Measurements from ENCODE around the gene BRD3. TPM values are rescaled to one million over a fixed set of nuclear protein-coding genes. Genes with fewer than 3 reads are reported as not detected.

Gene BRD3
- total RNA-seq, 1 donor = 6.8 TPM

- peaks cover 10% of the 10 kb centered on the region for H3K4me1 ChIP-seq (ENCODE audit: insufficient read depth, low read length)
- H3K9me3 ChIP-seq (ENCODE audit: low read depth, low read length) = no peaks in the 10 kb centered on the region
- H3K27me3 ChIP-seq (ENCODE audit: insufficient read depth, low read length) = no peaks in the 10 kb centered on the region
- no peak overlapping the region for H3K4me3 ChIP-seq (ENCODE audit: low read length)
Measured at GRCh38 chr9:134052491-134052890, 15.3 kb downstream of the BRD3 start.

GRCh38 chr9:134051319-134051718 lies 16.5 kb downstream of the BRD3 start:
- H3K4me1 ChIP-seq (ENCODE audit: insufficient read depth, low read length) = peaks cover 7% of the 10 kb centered on the region
- no peaks in the 10 kb centered on the region for H3K9me3 ChIP-seq (ENCODE audit: low read depth, low read length)
- H3K4me3 ChIP-seq (ENCODE audit: low read length) = no peak overlapping the region
- no peaks in the 10 kb centered on the region for H3K27me3 ChIP-seq (ENCODE audit: insufficient read depth, low read length)

GRCh38 chr9:134050726-134051125 lies 17.1 kb downstream of the BRD3 start:
- Histone ChIP-seq H3K4me1 (ENCODE audit: insufficient read depth, low read length) (peaks cover under 1% of the 10 kb centered on the region), H3K4me3 (ENCODE audit: low read length) (no peak overlapping the region), H3K9me3 (ENCODE audit: low read depth, low read length) (no peaks in the 10 kb centered on the region), H3K27me3 (ENCODE audit: insufficient read depth, low read length) (no peaks in the 10 kb centered on the region)

GRCh38 chr9:134049772-134050588 lies 17.8 kb downstream of the BRD3 start:
- H3K4me1 ChIP-seq (ENCODE audit: insufficient read depth, low read length) = no peaks in the 10 kb centered on the region
- no peaks in the 10 kb centered on the region for H3K27me3 ChIP-seq (ENCODE audit: insufficient read depth, low read length)
- no peaks in the 10 kb centered on the region for H3K9me3 ChIP-seq (ENCODE audit: low read depth, low read length)
- H3K4me3 ChIP-seq (ENCODE audit: low read length) = no peak overlapping the region

GRCh38 chr9:134049236-134049635 lies 18.6 kb downstream of the BRD3 start:
- no peaks in the 10 kb centered on the region for H3K9me3 ChIP-seq (ENCODE audit: low read depth, low read length)
- no peaks in the 10 kb centered on the region for H3K27me3 ChIP-seq (ENCODE audit: insufficient read depth, low read length)
- H3K4me1 ChIP-seq (ENCODE audit: insufficient read depth, low read length) = no peaks in the 10 kb centered on the region
- H3K4me3 ChIP-seq (ENCODE audit: low read length) = no peak overlapping the region

GRCh38 chr9:134048582-134048968 lies 19.3 kb downstream of the BRD3 start:
- H3K27me3 ChIP-seq (ENCODE audit: insufficient read depth, low read length) = no peaks in the 10 kb centered on the region
- H3K9me3 ChIP-seq (ENCODE audit: low read depth, low read length) = no peaks in the 10 kb centered on the region
- H3K4me3 ChIP-seq (ENCODE audit: low read length) = no peak overlapping the region
- H3K4me1 ChIP-seq (ENCODE audit: insufficient read depth, low read length) = no peaks in the 10 kb centered on the region

GRCh38 chr9:134047868-134048581 lies 19.8 kb downstream of the BRD3 start:
- Histone ChIP-seq H3K9me3 (ENCODE audit: low read depth, low read length) (no peaks in the 10 kb centered on the region), H3K4me3 (ENCODE audit: low read length) (no peak overlapping the region), H3K27me3 (ENCODE audit: insufficient read depth, low read length) (no peaks in the 10 kb centered on the region), H3K4me1 (ENCODE audit: insufficient read depth, low read length) (no peaks in the 10 kb centered on the region)

GRCh38 chr9:134046894-134047681 lies 20.7 kb downstream of the BRD3 start:
- Histone ChIP-seq H3K4me3 (ENCODE audit: low read length) (no peak overlapping the region), H3K9me3 (ENCODE audit: low read depth, low read length) (no peaks in the 10 kb centered on the region), H3K27me3 (ENCODE audit: insufficient read depth, low read length) (no peaks in the 10 kb centered on the region), H3K4me1 (ENCODE audit: insufficient read depth, low read length) (no peaks in the 10 kb centered on the region)

GRCh38 chr9:134045841-134046544 lies 21.8 kb downstream of the BRD3 start:
- no peak overlapping the region for H3K4me3 ChIP-seq (ENCODE audit: low read length)
- H3K9me3 ChIP-seq (ENCODE audit: low read depth, low read length) = no peaks in the 10 kb centered on the region
- no peaks in the 10 kb centered on the region for H3K4me1 ChIP-seq (ENCODE audit: insufficient read depth, low read length)
- no peaks in the 10 kb centered on the region for H3K27me3 ChIP-seq (ENCODE audit: insufficient read depth, low read length)

GRCh38 chr9:134044944-134045343 lies 22.9 kb downstream of the BRD3 start:
- Histone ChIP-seq H3K4me1 (ENCODE audit: insufficient read depth, low read length) (no peaks in the 10 kb centered on the region), H3K9me3 (ENCODE audit: low read depth, low read length) (no peaks in the 10 kb centered on the region), H3K4me3 (ENCODE audit: low read length) (no peak overlapping the region), H3K27me3 (ENCODE audit: insufficient read depth, low read length) (no peaks in the 10 kb centered on the region)

GRCh38 chr9:134043531-134043988 lies 24.3 kb downstream of the BRD3 start:
- Histone ChIP-seq H3K4me1 (ENCODE audit: insufficient read depth, low read length) (no peaks in the 10 kb centered on the region), H3K4me3 (ENCODE audit: low read length) (no peak overlapping the region)

GRCh38 chr9:134041649-134041962 lies 26.2 kb downstream of the BRD3 start:
- no peaks in the 10 kb centered on the region for H3K9me3 ChIP-seq (ENCODE audit: low read depth, low read length)
- H3K27me3 ChIP-seq (ENCODE audit: insufficient read depth, low read length) = no peaks in the 10 kb centered on the region
- no peak overlapping the region for H3K4me3 ChIP-seq (ENCODE audit: low read length)
- no peaks in the 10 kb centered on the region for H3K4me1 ChIP-seq (ENCODE audit: insufficient read depth, low read length)

More at GRCh38 chr9:134043531-134043988, 24.3 kb downstream of the BRD3 start:
- no peaks in the 10 kb centered on the region for H3K9me3 ChIP-seq (ENCODE audit: low read depth, low read length)
- no peaks in the 10 kb centered on the region for H3K27me3 ChIP-seq (ENCODE audit: insufficient read depth, low read length)

- Histone ChIP-seq H3K4me3 (ENCODE audit: low read length) (no peak overlapping the region), H3K9me3 (ENCODE audit: low read depth, low read length) (no peaks in the 10 kb centered on the region), H3K4me1 (ENCODE audit: insufficient read depth, low read length) (no peaks in the 10 kb centered on the region), H3K27me3 (ENCODE audit: insufficient read depth, low read length) (no peaks in the 10 kb centered on the region)
Measured at GRCh38 chr9:134040781-134041648, 26.8 kb downstream of the BRD3 start.

- Histone ChIP-seq H3K27me3 (ENCODE audit: insufficient read depth, low read length) (no peaks in the 10 kb centered on the region), H3K4me3 (ENCODE audit: low read length) (no peak overlapping the region), H3K9me3 (ENCODE audit: low read depth, low read length) (no peaks in the 10 kb centered on the region), H3K4me1 (ENCODE audit: insufficient read depth, low read length) (no peaks in the 10 kb centered on the region)
Measured at GRCh38 chr9:134040176-134040565, 27.7 kb downstream of the BRD3 start.

All from mononuclear cell (primary cell).